Nephron (organoid): ENCODE measurements around the gene RASA2.
A peak's percentile ranks its signal among the peaks of the same experiment; 100 is the strongest.

ENCODE experiments used
- H3K27ac Mint-ChIP-seq, 3 experiments: 2 replicates each; pipeline ENCODE4 v1.8.0; 2020; ENCODE audit warnings: mixed read lengths in 3 of 3, mild to moderate bottlenecking in 2 of 3, moderate library complexity in 1 of 3
- H3K27me3 Mint-ChIP-seq: 2 replicates; pipeline ENCODE4 v1.8.0; 2021; ENCODE audit warnings: low read depth, mild to moderate bottlenecking, moderate library complexity, mixed read lengths
- H3K36me3 Mint-ChIP-seq: 2 replicates; pipeline ENCODE4 v1.8.0; 2020; ENCODE audit warnings: low read depth, mixed read lengths
- H3K4me1 Mint-ChIP-seq: 2 replicates; pipeline ENCODE4 v1.8.0; 2020; ENCODE audit warnings: mixed read lengths
- H3K4me3 Mint-ChIP-seq, 3 experiments: 2 replicates each; pipeline ENCODE4 v1.8.0; 2020; ENCODE audit warnings: mild to moderate bottlenecking in 3 of 3, mixed read lengths in 3 of 3, moderate library complexity in 2 of 3
- H3K9me3 Mint-ChIP-seq: 2 replicates; pipeline ENCODE4 v1.8.0; 2020; ENCODE audit warnings: mixed read lengths
- CTCF ChIP-seq, 3 experiments: fragments of 200-600 bp; sonication (generic); IDR thresholded peaks; one replicate each; pipeline ENCODE4 v1.5.0; 2021; ENCODE audit warnings: antibody characterized with exemption in 3 of 3; ENCODE audit not compliant: unreplicated experiment in 3 of 3

Gene RASA2

GRCh38 chr3:141648055-141648910, 161.5 kb downstream of the RASA2 start:
- no peak overlapping the region for H3K27ac Mint-ChIP-seq
- peaks cover 16% of the 10 kb centered on the region for H3K4me1 Mint-ChIP-seq
- H3K27me3 Mint-ChIP-seq = no peaks in the 10 kb centered on the region
- no peak for TF ChIP-seq CTCF (IDR thresholded peaks at IDR 0.05; ENCODE audit: unreplicated experiment in 3 of 3)
- no peak overlapping the region for H3K4me3 Mint-ChIP-seq
- no peaks in the 10 kb centered on the region for H3K36me3 Mint-ChIP-seq
- no peaks in the 10 kb centered on the region for H3K9me3 Mint-ChIP-seq

GRCh38 chr3:141649871-141650270, 163.0 kb downstream of the RASA2 start:
- no peak overlapping the region for H3K4me3 Mint-ChIP-seq
- no peaks in the 10 kb centered on the region for H3K9me3 Mint-ChIP-seq
- H3K27me3 Mint-ChIP-seq = peaks cover 4% of the 10 kb centered on the region
- H3K4me1 Mint-ChIP-seq = peaks cover 25% of the 10 kb centered on the region
- TF ChIP-seq CTCF (IDR thresholded peaks at IDR 0.05; ENCODE audit: unreplicated experiment in 3 of 3) = no peak
- H3K27ac Mint-ChIP-seq = no peak overlapping the region
- H3K36me3 Mint-ChIP-seq = no peaks in the 10 kb centered on the region

GRCh38 chr3:141650783-141651182, 164.0 kb downstream of the RASA2 start:
- H3K27me3 Mint-ChIP-seq = peaks cover 4% of the 10 kb centered on the region
- H3K4me3 Mint-ChIP-seq = no peak overlapping the region
- no peak for TF ChIP-seq CTCF (IDR thresholded peaks at IDR 0.05; ENCODE audit: unreplicated experiment in 3 of 3)
- peaks cover 25% of the 10 kb centered on the region for H3K4me1 Mint-ChIP-seq
- no peak overlapping the region for H3K27ac Mint-ChIP-seq
- no peaks in the 10 kb centered on the region for H3K36me3 Mint-ChIP-seq
- no peaks in the 10 kb centered on the region for H3K9me3 Mint-ChIP-seq

- Mint-ChIP-seq H3K4me3 (no peak overlapping the region), H3K27ac (peak overlapping the region in 2 of 3 experiments; percentile 1 to 16), H3K9me3 (no peaks in the 10 kb centered on the region)
These were observed 164.6 kb downstream of the RASA2 start for GRCh38 chr3:141651409-141651808.

GRCh38 chr3:141652349-141652748, 165.5 kb downstream of the RASA2 start:
- Mint-ChIP-seq H3K36me3 (no peaks in the 10 kb centered on the region), H3K4me3 (no peak overlapping the region), H3K4me1 (peaks cover 20% of the 10 kb centered on the region), H3K27me3 (peaks cover 4% of the 10 kb centered on the region), H3K27ac (no peak overlapping the region), H3K9me3 (peaks cover 3% of the 10 kb centered on the region)
- TF ChIP-seq CTCF (IDR thresholded peaks at IDR 0.05; ENCODE audit: unreplicated experiment in 3 of 3) = no peak

More at GRCh38 chr3:141651409-141651808, 164.6 kb downstream of the RASA2 start:
- no peak for TF ChIP-seq CTCF (IDR thresholded peaks at IDR 0.05; ENCODE audit: unreplicated experiment in 3 of 3)
- H3K4me1 Mint-ChIP-seq = peaks cover 24% of the 10 kb centered on the region
- H3K27me3 Mint-ChIP-seq = peaks cover 4% of the 10 kb centered on the region
- H3K36me3 Mint-ChIP-seq = no peaks in the 10 kb centered on the region

GRCh38 chr3:141653847-141654246, 167.0 kb downstream of the RASA2 start:
- H3K4me3 Mint-ChIP-seq = no peak overlapping the region
- H3K4me1 Mint-ChIP-seq = peaks cover 20% of the 10 kb centered on the region
- H3K36me3 Mint-ChIP-seq = no peaks in the 10 kb centered on the region
- peaks cover 3% of the 10 kb centered on the region for H3K9me3 Mint-ChIP-seq
- TF ChIP-seq CTCF (IDR thresholded peaks at IDR 0.05; ENCODE audit: unreplicated experiment in 3 of 3) = no peak
- peaks cover 17% of the 10 kb centered on the region for H3K27me3 Mint-ChIP-seq
- H3K27ac Mint-ChIP-seq = peak overlapping the region in 1 of 3 experiments; percentile 34
